ENCODE data around the gene OR1K1.

- TF ChIP-seq CTCF (conservative IDR thresholded peaks at IDR 0.05) (no peak), EZH2 (IDR thresholded peaks at IDR 0.05; ENCODE audit: low read depth) (no peak)
Observed at GRCh38 chr9:122820490-122820845, 20.5 kb downstream of the OR1K1 start.

Measured in PC-9 (cell line).